Smooth muscle cell (in vitro differentiated cells): Measurements from ENCODE around the gene AMZ1. TPM values are rescaled to one million over a fixed set of nuclear protein-coding genes. Genes with fewer than 3 reads are reported as not detected.
"Not testable (repeated sequence)": the region's sequence is repeated elsewhere in the genome, so short reads cannot be mapped to it uniquely, and the experiment has no call there.

Source experiments
- DNase-seq: peaks from one replicate; lab custom pipeline; 2025; ENCODE audit not compliant: unreplicated experiment; lab: John Stamatoyannopoulos, UW
- H2AFZ ChIP-seq: fragments of 200-600 bp; sonication (generic); 2 replicates; pipeline ENCODE4 v1.6.0; 2016; ENCODE audit warnings: antibody characterized with exemption, low read depth, mild to moderate bottlenecking
- H3F3A ChIP-seq: fragments of 200-600 bp; sonication (generic); 2 replicates; pipeline ENCODE4 v1.6.0; 2017; ENCODE audit warnings: antibody characterized with exemption, low read depth
- H3K27ac ChIP-seq: fragments of 200-600 bp; sonication (generic); 2 replicates; pipeline ENCODE4 v1.5.1; 2016; ENCODE audit warnings: low read depth, mild to moderate bottlenecking
- H3K27me3 ChIP-seq: fragments of 200-600 bp; sonication (generic); 2 replicates; pipeline ENCODE4 v1.6.1; 2016; ENCODE audit warnings: low read depth, mild to moderate bottlenecking
- H3K36me3 ChIP-seq: fragments of 200-600 bp; sonication (generic); 2 replicates; pipeline ENCODE4 v1.5.1; 2016; ENCODE audit warnings: low read depth
- H3K4me1 ChIP-seq: fragments of 200-600 bp; sonication (generic); 2 replicates; pipeline ENCODE4 v1.5.1; 2016; ENCODE audit warnings: low read depth
- H3K4me2 ChIP-seq: fragments of 200-600 bp; sonication (generic); 2 replicates; pipeline ENCODE4 v1.6.0; 2016; ENCODE audit warnings: mild to moderate bottlenecking
- H3K4me3 ChIP-seq: fragments of 200-600 bp; sonication (generic); 2 replicates; pipeline ENCODE4 v1.5.1; 2016; ENCODE audit warnings: mild to moderate bottlenecking
- H3K79me2 ChIP-seq: fragments of 200-600 bp; sonication (generic); 2 replicates; pipeline ENCODE4 v1.6.0; 2016; ENCODE audit warnings: low read depth, mild to moderate bottlenecking
- H3K9ac ChIP-seq: fragments of 200-600 bp; sonication (generic); 2 replicates; pipeline ENCODE4 v1.6.0; 2016; ENCODE audit warnings: low read depth
- H3K9me3 ChIP-seq: fragments of 200-600 bp; sonication (generic); replicated peaks from 2 replicates; pipeline ENCODE4 v1.5.1; 2016; ENCODE audit warnings: low read depth
- H4K20me1 ChIP-seq: fragments of 200-600 bp; sonication (generic); 2 replicates; pipeline ENCODE4 v1.6.0; 2016; ENCODE audit warnings: low read depth
- CTCF ChIP-seq: fragments of 200-600 bp; sonication (generic); IDR thresholded peaks from 2 replicates; pipeline ENCODE4 v1.5.1; 2017; ENCODE audit warnings: borderline replicate concordance, mild to moderate bottlenecking, antibody characterized with exemption; ENCODE audit not compliant: insufficient read depth, poor library complexity, severe bottlenecking
- WGBS: methylation state at CpG from one replicate; pipeline ENCODE4 v1.1.7; 2016; ENCODE audit warnings: low lambda C conversion rate; 5-methylcytosine and 5-hydroxymethylcytosine counted together
- polyA plus RNA-seq: library from polyadenylated mRNA; unstranded; fragments of >200 nt; fragmentation: Nextera tagmentation; extraction: Ambion mirVana; gene quantifications from 2 replicates; pipeline ENCODE4 v1.2.1, GENCODE V29; 2016
- total RNA-seq: library from RNA; depleted of rRNA; stranded (reverse); fragments of >200 nt; gene quantifications from 2 replicates; pipeline ENCODE4 v1.2.3, GENCODE V29; 2014

The AMZ1 gene
- total and polyA plus RNA-seq, 2 experiments from 2014 or later, result 0.63 to 1.1 TPM

- H3K9me3 ChIP-seq, result no peaks in the 10 kb centered on the region
- peaks cover 50% of the 10 kb centered on the region for H4K20me1 ChIP-seq
- no peak overlapping the region for H3K4me3 ChIP-seq
- H3F3A ChIP-seq, result peaks cover 6% of the 10 kb centered on the region
- no peaks in the 10 kb centered on the region for H3K27me3 ChIP-seq
- H3K79me2 ChIP-seq, result peaks cover 37% of the 10 kb centered on the region
- TF ChIP-seq CTCF, result no peak
- no peak overlapping the region for H2AFZ ChIP-seq
- WGBS, result 91% methylated on average over 13 of the region's 13 CpGs
- no peak overlapping the region for H3K9ac ChIP-seq
- H3K4me2 ChIP-seq, result no peak overlapping the region
- no peak overlapping the region for H3K27ac ChIP-seq
- no peaks in the 10 kb centered on the region for H3K4me1 ChIP-seq
- no peak for DNase-seq
- no peaks in the 10 kb centered on the region for H3K36me3 ChIP-seq
These were observed 47.7 kb downstream of the AMZ1 start for GRCh38 chr7:2735744-2736143.

DNA sequence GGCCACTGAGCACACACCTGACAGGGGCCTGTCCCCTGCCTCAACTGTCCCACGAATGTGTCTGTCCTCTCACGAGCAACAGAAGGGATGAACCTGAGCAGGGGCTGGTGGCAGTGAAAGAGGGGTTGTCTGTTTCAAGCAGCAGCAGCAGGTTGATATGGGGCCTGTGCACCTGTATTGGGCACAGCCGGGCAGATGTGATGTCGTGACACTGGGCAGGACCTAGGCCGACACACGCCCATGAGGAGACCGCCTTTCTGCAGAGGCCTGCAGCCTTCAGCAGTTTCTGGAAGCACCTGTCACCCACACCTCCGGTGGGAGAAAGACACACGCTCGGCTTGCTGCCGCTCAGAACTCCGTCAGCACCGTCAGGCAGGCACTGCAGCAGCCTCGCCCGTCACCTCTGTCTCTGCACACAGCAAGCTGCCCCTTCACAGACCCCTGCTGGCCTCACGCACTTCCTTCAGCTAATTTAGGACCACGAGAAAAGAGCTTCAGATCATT is 48.5 kb downstream of the AMZ1 start:
- H3K4me1 ChIP-seq, result no peaks in the 10 kb centered on the region
- H3K79me2 ChIP-seq, result peaks cover 42% of the 10 kb centered on the region
- no peaks in the 10 kb centered on the region for H3K27me3 ChIP-seq
- H3K36me3 ChIP-seq, result no peaks in the 10 kb centered on the region
- no peaks in the 10 kb centered on the region for H3K9me3 ChIP-seq
- 97% methylated on average over 17 of the region's 17 CpGs for WGBS
- no peak for DNase-seq
- no peak for TF ChIP-seq CTCF
- H3K27ac ChIP-seq, result no peak overlapping the region
- H4K20me1 ChIP-seq, result peaks cover 56% of the 10 kb centered on the region
- H2AFZ ChIP-seq, result no peak overlapping the region
- H3F3A ChIP-seq, result peaks cover 6% of the 10 kb centered on the region
- H3K4me3 ChIP-seq, result no peak overlapping the region
- H3K9ac ChIP-seq, result no peak overlapping the region
- no peak overlapping the region for H3K4me2 ChIP-seq

- H3K4me3 ChIP-seq, H3K9ac ChIP-seq, H3K27me3 ChIP-seq, H3K9me3 ChIP-seq, H3F3A ChIP-seq, H3K27ac ChIP-seq, H3K36me3 ChIP-seq, H3K4me2 ChIP-seq, DNase-seq, H3K4me1 ChIP-seq, H2AFZ ChIP-seq: not testable (repeated sequence)
- Histone ChIP-seq H4K20me1 (peaks cover 60% of the 10 kb centered on the region), H3K79me2 (peaks cover 47% of the 10 kb centered on the region)
- WGBS, result 93% methylated on average over 15 of the region's 15 CpGs
These were observed 49.2 kb downstream of the AMZ1 start for GRCh38 chr7:2737005-2737743.

GRCh38 chr7:2737771-2738540 is 50.0 kb downstream of the AMZ1 start:
- DNase-seq, result no peak
- no peak overlapping the region for H3K27ac ChIP-seq
- no peaks in the 10 kb centered on the region for H3K27me3 ChIP-seq
- no peak overlapping the region for H3K4me2 ChIP-seq
- WGBS, result 76% methylated on average over 18 of the region's 18 CpGs
- peaks cover 51% of the 10 kb centered on the region for H3K79me2 ChIP-seq
- no peaks in the 10 kb centered on the region for H3K9me3 ChIP-seq
- TF ChIP-seq CTCF, result no peak
- no peak overlapping the region for H3K4me3 ChIP-seq
- H3F3A ChIP-seq, result no peaks in the 10 kb centered on the region
- H3K36me3 ChIP-seq, result no peaks in the 10 kb centered on the region
- H2AFZ ChIP-seq, result no peak overlapping the region
- H3K4me1 ChIP-seq, result no peaks in the 10 kb centered on the region
- H4K20me1 ChIP-seq, result peaks cover 60% of the 10 kb centered on the region
- no peak overlapping the region for H3K9ac ChIP-seq
